Hepatocyte (in vitro differentiated cells): ENCODE measurements around the gene MB. TPM values are rescaled to one million over a fixed set of nuclear protein-coding genes. Genes with fewer than 3 reads are reported as not detected.

Source experiments
- DNase-seq: peaks from one replicate; pipeline ENCODE4 v3.0.0-alpha.2; 2016; ENCODE audit warnings: low spot score
- H2AFZ ChIP-seq: fragments of 200-600 bp; sonication (generic); 2 replicates; pipeline ENCODE4 v1.6.0; 2016; ENCODE audit warnings: antibody characterized with exemption, mild to moderate bottlenecking
- H3K27ac ChIP-seq: fragments of 200-600 bp; sonication (generic); 2 replicates; pipeline ENCODE4 v1.5.1; 2016; ENCODE audit warnings: mild to moderate bottlenecking
- H3K27me3 ChIP-seq: fragments of 200-600 bp; sonication (generic); 2 replicates; pipeline ENCODE4 v1.6.1; 2016
- H3K36me3 ChIP-seq: fragments of 200-600 bp; sonication (generic); replicated peaks from 2 replicates; pipeline ENCODE4 v1.5.1; 2016; ENCODE audit warnings: low read depth; ENCODE audit not compliant: insufficient read depth
- H3K4me1 ChIP-seq: fragments of 200-600 bp; sonication (generic); 2 replicates; pipeline ENCODE4 v1.5.1; 2016; ENCODE audit warnings: mild to moderate bottlenecking, moderate library complexity; ENCODE audit not compliant: insufficient read depth
- H3K4me2 ChIP-seq: fragments of 200-600 bp; sonication (generic); 2 replicates; pipeline ENCODE4 v1.6.0; 2016
- H3K4me3 ChIP-seq: fragments of 200-600 bp; sonication (generic); 2 replicates; pipeline ENCODE4 v1.5.1; 2016; ENCODE audit warnings: mild to moderate bottlenecking
- H3K79me2 ChIP-seq: fragments of 200-600 bp; sonication (generic); 2 replicates; pipeline ENCODE4 v1.6.0; 2017; ENCODE audit warnings: mild to moderate bottlenecking
- H3K9me2 ChIP-seq: fragments of 200-600 bp; sonication (generic); replicated peaks from 2 replicates; pipeline ENCODE4 v1.6.0; 2017; ENCODE audit warnings: mild to moderate bottlenecking; ENCODE audit not compliant: insufficient read depth
- H3K9me3 ChIP-seq: fragments of 200-600 bp; sonication (generic); 2 replicates; pipeline ENCODE4 v1.5.1; 2016; ENCODE audit warnings: low read depth, mild to moderate bottlenecking
- H4K20me1 ChIP-seq: fragments of 200-600 bp; sonication (generic); 2 replicates; pipeline ENCODE4 v1.6.0; 2016; ENCODE audit warnings: mild to moderate bottlenecking; ENCODE audit not compliant: insufficient read depth, poor library complexity, severe bottlenecking
- EZH2 ChIP-seq: fragments of 200-600 bp; sonication (generic); IDR thresholded peaks from 2 replicates; pipeline ENCODE4 v1.6.1; 2016; ENCODE audit warnings: antibody characterized with exemption, mild to moderate bottlenecking, borderline replicate concordance
- EZH2phosphoT487 ChIP-seq: fragments of 200-600 bp; sonication (generic); IDR thresholded peaks from one replicate; pipeline ENCODE4 v1.6.1; 2018; ENCODE audit warnings: antibody characterized with exemption, mild to moderate bottlenecking, low read depth, moderate library complexity; ENCODE audit not compliant: unreplicated experiment, severe bottlenecking
- WGBS: methylation state at CpG from one replicate; pipeline ENCODE4 v1.1.6; 2016; ENCODE audit warnings: low lambda C conversion rate; ENCODE audit errors: missing lambda C conversion rate; 5-methylcytosine and 5-hydroxymethylcytosine counted together
- polyA plus RNA-seq: library from polyadenylated mRNA; unstranded; fragments of >200 nt; fragmentation: Nextera tagmentation; extraction: Ambion mirVana; gene quantifications from 2 replicates; pipeline ENCODE4 v1.2.1, GENCODE V29; 2016
- total RNA-seq: library from RNA; depleted of rRNA; stranded (reverse); fragments of >200 nt; gene quantifications from 2 replicates; pipeline ENCODE4 v1.2.3, GENCODE V29; 2014
- TF ChIP-seq, protein P1 (sequence below): fragments of 200-600 bp; sonication (generic); IDR thresholded peaks from 2 replicates; pipeline ENCODE4 v1.5.1; 2016; ENCODE audit warnings: antibody characterized with exemption, mild to moderate bottlenecking; ENCODE audit not compliant: poor library complexity

MB gene
- total and polyA plus RNA-seq, 2 experiments from 2014 or later: 0.64 TPM; not detected in 1

- Histone ChIP-seq H3K4me3 (no peak overlapping the region), H3K79me2 (no peaks in the 10 kb centered on the region), H3K27ac (peak overlapping the region; percentile 60), H3K9me3 (no peaks in the 10 kb centered on the region), H3K36me3 (no peaks in the 10 kb centered on the region), H2AFZ (no peak overlapping the region), H4K20me1 (no peaks in the 10 kb centered on the region), H3K27me3 (no peaks in the 10 kb centered on the region), H3K4me2 (no peak overlapping the region), H3K4me1 (no peaks in the 10 kb centered on the region), H3K9me2 (no peaks in the 10 kb centered on the region)
- TF ChIP-seq EZH2: no peak
- TF ChIP-seq, protein P1, sequence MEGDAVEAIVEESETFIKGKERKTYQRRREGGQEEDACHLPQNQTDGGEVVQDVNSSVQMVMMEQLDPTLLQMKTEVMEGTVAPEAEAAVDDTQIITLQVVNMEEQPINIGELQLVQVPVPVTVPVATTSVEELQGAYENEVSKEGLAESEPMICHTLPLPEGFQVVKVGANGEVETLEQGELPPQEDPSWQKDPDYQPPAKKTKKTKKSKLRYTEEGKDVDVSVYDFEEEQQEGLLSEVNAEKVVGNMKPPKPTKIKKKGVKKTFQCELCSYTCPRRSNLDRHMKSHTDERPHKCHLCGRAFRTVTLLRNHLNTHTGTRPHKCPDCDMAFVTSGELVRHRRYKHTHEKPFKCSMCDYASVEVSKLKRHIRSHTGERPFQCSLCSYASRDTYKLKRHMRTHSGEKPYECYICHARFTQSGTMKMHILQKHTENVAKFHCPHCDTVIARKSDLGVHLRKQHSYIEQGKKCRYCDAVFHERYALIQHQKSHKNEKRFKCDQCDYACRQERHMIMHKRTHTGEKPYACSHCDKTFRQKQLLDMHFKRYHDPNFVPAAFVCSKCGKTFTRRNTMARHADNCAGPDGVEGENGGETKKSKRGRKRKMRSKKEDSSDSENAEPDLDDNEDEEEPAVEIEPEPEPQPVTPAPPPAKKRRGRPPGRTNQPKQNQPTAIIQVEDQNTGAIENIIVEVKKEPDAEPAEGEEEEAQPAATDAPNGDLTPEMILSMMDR: no peak
- no peak for TF ChIP-seq EZH2phosphoT487
- 60% methylated on average over 11 of the region's 11 CpGs for whole genome bisulfite sequencing
- peak; percentile 44 for DNase-seq
Observed at GRCh38 chr22:35582218-35582860, 34.8 kb downstream of the MB start.

GRCh38 chr22:35581023-35581413, 36.1 kb downstream of the MB start:
- TF ChIP-seq, protein P1: no peak
- TF ChIP-seq EZH2phosphoT487 (no peak), EZH2 (no peak)
- Histone ChIP-seq H2AFZ (no peak overlapping the region), H3K27me3 (no peaks in the 10 kb centered on the region), H3K4me3 (no peak overlapping the region), H3K79me2 (no peaks in the 10 kb centered on the region), H3K36me3 (no peaks in the 10 kb centered on the region), H4K20me1 (no peaks in the 10 kb centered on the region), H3K9me2 (no peaks in the 10 kb centered on the region), H3K4me1 (no peaks in the 10 kb centered on the region), H3K27ac (no peak overlapping the region), H3K9me3 (no peaks in the 10 kb centered on the region), H3K4me2 (no peak overlapping the region)
- 95% methylated on average over 5 of the region's 5 CpGs for WGBS
- DNase-seq: no peak

DNA sequence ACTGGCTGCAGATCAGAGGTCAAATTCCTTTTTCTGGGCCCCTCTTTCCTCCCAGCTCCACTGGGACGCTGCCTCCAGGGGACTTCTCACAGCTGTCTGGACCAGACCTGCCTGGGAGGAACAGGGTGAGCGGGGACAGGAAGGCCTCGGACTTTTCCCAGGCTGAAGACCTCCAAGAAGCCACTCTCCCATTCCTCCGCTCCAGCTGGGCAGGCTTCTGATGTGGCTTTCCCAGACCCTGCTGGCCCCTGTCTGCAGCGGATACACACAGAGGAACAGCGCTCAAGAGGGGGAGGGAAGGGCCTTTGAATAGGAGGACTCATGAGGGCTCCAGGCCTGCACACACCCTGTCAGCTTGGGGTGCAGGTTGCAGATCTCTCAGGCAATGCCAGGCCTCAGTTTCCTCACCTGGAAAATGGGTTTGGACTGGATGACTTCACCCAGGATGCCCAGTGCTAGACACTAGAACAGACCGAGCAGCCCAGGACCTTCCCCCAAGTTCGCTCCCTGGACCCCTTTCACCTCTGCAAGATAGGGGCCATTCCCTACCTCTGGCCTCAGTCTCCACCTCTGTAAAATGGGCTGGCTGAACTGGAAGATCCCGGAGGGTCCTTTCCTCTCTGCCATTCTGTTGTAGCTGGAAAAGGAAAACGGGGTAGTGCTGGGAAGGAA, 36.6 kb downstream of the MB start:
- 81% methylated on average over 10 of the region's 10 CpGs for WGBS
- Histone ChIP-seq H3K27ac (no peak overlapping the region), H4K20me1 (no peaks in the 10 kb centered on the region), H3K36me3 (no peaks in the 10 kb centered on the region), H3K9me2 (no peaks in the 10 kb centered on the region), H3K27me3 (no peaks in the 10 kb centered on the region), H3K79me2 (no peaks in the 10 kb centered on the region), H3K4me3 (no peak overlapping the region), H2AFZ (no peak overlapping the region), H3K4me2 (no peak overlapping the region), H3K4me1 (no peaks in the 10 kb centered on the region), H3K9me3 (no peaks in the 10 kb centered on the region)
- DNase-seq: no peak
- no peak for TF ChIP-seq EZH2
- TF ChIP-seq, protein P1: no peak
- TF ChIP-seq EZH2phosphoT487: no peak
